Measurements from ENCODE around the gene FSHB.

DNA sequence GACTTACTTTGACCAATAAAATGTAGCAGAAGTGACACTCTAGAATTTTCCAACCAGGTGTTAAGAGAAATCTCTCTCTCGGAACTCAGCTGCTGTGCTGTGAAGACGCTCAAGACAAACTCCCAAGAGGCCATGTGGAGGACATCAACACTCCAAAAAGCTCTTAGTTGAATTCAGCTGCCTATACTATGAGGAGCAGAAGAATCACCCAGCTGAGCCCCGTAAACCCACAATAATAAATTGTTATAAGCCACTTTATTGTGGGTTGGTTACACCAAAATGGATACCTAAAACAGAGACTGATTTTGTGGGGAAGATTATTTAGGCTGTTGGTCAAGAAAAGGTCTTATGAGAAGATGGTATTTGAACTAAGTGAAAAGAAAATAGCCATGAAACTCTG lies 44.1 kb upstream of the FSHB start:
- TF ChIP-seq, protein P1, sequence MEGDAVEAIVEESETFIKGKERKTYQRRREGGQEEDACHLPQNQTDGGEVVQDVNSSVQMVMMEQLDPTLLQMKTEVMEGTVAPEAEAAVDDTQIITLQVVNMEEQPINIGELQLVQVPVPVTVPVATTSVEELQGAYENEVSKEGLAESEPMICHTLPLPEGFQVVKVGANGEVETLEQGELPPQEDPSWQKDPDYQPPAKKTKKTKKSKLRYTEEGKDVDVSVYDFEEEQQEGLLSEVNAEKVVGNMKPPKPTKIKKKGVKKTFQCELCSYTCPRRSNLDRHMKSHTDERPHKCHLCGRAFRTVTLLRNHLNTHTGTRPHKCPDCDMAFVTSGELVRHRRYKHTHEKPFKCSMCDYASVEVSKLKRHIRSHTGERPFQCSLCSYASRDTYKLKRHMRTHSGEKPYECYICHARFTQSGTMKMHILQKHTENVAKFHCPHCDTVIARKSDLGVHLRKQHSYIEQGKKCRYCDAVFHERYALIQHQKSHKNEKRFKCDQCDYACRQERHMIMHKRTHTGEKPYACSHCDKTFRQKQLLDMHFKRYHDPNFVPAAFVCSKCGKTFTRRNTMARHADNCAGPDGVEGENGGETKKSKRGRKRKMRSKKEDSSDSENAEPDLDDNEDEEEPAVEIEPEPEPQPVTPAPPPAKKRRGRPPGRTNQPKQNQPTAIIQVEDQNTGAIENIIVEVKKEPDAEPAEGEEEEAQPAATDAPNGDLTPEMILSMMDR (IDR thresholded peaks at IDR 0.05): no peak
- TF ChIP-seq EZH2phosphoT487 (IDR thresholded peaks at IDR 0.05): no peak

Measured in neural progenitor cell (in vitro differentiated cells).